GM12892 (cell line): ENCODE results near the gene GABRB1.

ENCODE experiments used
- POLR2A ChIP-seq: IDR thresholded peaks from 2 replicates; pipeline ENCODE4 v1.6.1; 2011; ENCODE audit warnings: low read depth, low read length, control low read depth
- POLR2AphosphoS5 ChIP-seq: IDR thresholded peaks from 2 replicates; pipeline ENCODE4 v1.6.1; 2011; ENCODE audit warnings: low read depth, low read length, control low read depth
- TAF1 ChIP-seq: IDR thresholded peaks from 2 replicates; pipeline ENCODE4 v1.6.1; 2011; ENCODE audit warnings: low read depth, mild to moderate bottlenecking, control low read depth, low read length, borderline replicate concordance

DNA sequence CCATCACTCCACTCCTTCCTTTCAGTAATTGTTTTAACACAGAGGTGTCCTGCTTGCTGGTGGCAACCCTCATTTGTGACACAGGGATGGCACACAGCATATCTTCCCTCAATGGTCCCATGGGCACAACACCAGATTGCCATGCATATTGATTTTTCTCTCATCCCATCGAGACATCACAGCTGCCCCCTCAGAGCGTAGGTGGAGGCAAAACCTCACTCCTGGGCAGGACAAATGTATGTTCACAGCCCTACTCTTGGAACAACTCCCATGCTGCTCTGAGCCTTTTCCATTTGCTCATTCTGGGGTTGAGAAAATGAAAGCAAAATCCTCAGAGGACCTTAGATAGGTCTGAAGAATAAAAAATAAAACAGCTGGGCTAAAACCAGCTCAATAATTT lies 172.2 kb downstream of the GABRB1 start:
- no peak for TF ChIP-seq POLR2A
- TF ChIP-seq POLR2AphosphoS5, result no peak
- TF ChIP-seq TAF1, result no peak
